Activated CD8-positive, alpha-beta memory T cell treated with anti-CD3 and anti-CD28 coated beads for 36 hours (primary cell): ENCODE data around the gene AMT. TPM values are rescaled to one million over a fixed set of nuclear protein-coding genes. Genes with fewer than 3 reads are reported as not detected.

Experiments
- CTCF ChIA-PET: fragments of 350-600 bp; sonication (Branson Sonifier 250); formaldehyde crosslinking; loops from one replicate; lab custom pipeline; 2021; ENCODE audit warnings: antibody characterized with exemption; lab: Charles Lee
- POLR2A ChIA-PET: fragments of 350-600 bp; sonication (Branson Sonifier 250); formaldehyde crosslinking; loops from one replicate; lab custom pipeline; 2021; ENCODE audit warnings: antibody characterized with exemption; lab: Charles Lee
- total RNA-seq, 2 experiments: library from RNA; stranded (reverse); gene quantifications; one replicate each; pipeline ENCODE4 v1.2.3, GENCODE V29; 2021

AMT gene
- total RNA-seq, 2 experiments from 2014 or later, result 0.99 to 1.5 TPM

GRCh38 chr3:49445391-49445790 lies 23.1 kb upstream of the AMT start:
- CTCF ChIA-PET, result interaction anchor here (0.6 to 8.5 kb wide), 6 partner anchors 16 to 459 kb away, joined by 3 to 44 read pairs (median 4); partner anchors contain the start of genes NICN1 and USP4
- POLR2A ChIA-PET, result no interaction called here

- CTCF ChIA-PET, result no interaction called here
- POLR2A ChIA-PET, result interaction anchor here (0.7 kb wide), 1 partner anchor 327 kb away, joined by 3 read pairs; no protein-coding TSS in a partner anchor
Measured at GRCh38 chr3:49434731-49435130, 12.5 kb upstream of the AMT start.

- ChIA-PET POLR2A (interaction anchor here (0.6 to 1.7 kb wide), 5 partner anchors 11 to 88 kb away, joined by 3 to 12 read pairs (median 8); partner anchors contain the start of genes RHOA and TCTA), CTCF (interaction anchor here (0.7 to 1.4 kb wide), 6 partner anchors 12 to 818 kb away, joined by 3 to 11 read pairs (median 4); partner anchors contain the start of gene USP4)
Measured at GRCh38 chr3:49428752-49429080, 6.4 kb upstream of the AMT start.

- ChIA-PET POLR2A (interaction anchor here (0.7 to 1.5 kb wide), 2 partner anchors 15 to 18 kb away, joined by 3 to 8 read pairs; partner anchors contain the start of genes RHOA and TCTA), CTCF (no interaction called here)
Measured at GRCh38 chr3:49427586-49427985, 5.3 kb upstream of the AMT start.

- ChIA-PET POLR2A (interaction anchor here (1.2 to 1.6 kb wide), 2 partner anchors 9 to 12 kb away, joined by 3 to 6 read pairs; no protein-coding TSS in a partner anchor), CTCF (interaction anchor here (1.5 kb wide), 1 partner anchor 9 kb away, joined by 6 read pairs; no protein-coding TSS in a partner anchor)
Measured at GRCh38 chr3:49424816-49425215, 2.5 kb upstream of the AMT start.

GRCh38 chr3:49421890-49422378 lies 339 bp downstream of the AMT start:
- POLR2A ChIA-PET, result no interaction called here
- CTCF ChIA-PET, result interaction anchor here (1.3 kb wide), 1 partner anchor 82 kb away, joined by 5 read pairs; the partner anchor contains the start of gene USP4

GRCh38 chr3:49417516-49418120 lies 4.7 kb downstream of the AMT start:
- POLR2A ChIA-PET, result interaction anchor here (0.9 to 2.2 kb wide), 2 partner anchors 8 to 11 kb away, joined by 6 to 8 read pairs; partner anchors contain the start of gene NICN1
- CTCF ChIA-PET, result interaction anchor here (2.8 kb wide), 1 partner anchor 11 kb away, joined by 11 read pairs; the partner anchor contains the start of gene NICN1

- ChIA-PET POLR2A (interaction anchor here (0.6 to 2.2 kb wide), 5 partner anchors 9 to 77 kb away, joined by 3 to 8 read pairs (median 4); partner anchors contain the start of genes NICN1 and USP4), CTCF (interaction anchor here (1.7 to 2.8 kb wide), 3 partner anchors 9 to 77 kb away, joined by 5 to 11 read pairs (median 6); partner anchors contain the start of genes NICN1 and USP4)
Measured at GRCh38 chr3:49416867-49417266, 5.4 kb downstream of the AMT start.

GRCh38 chr3:49415931-49416601 lies 6.2 kb downstream of the AMT start:
- CTCF ChIA-PET, result interaction anchor here (1.0 to 2.8 kb wide), 8 partner anchors 9 to 427 kb away, joined by 3 to 13 read pairs (median 6); partner anchors contain the start of genes NICN1 and USP4
- POLR2A ChIA-PET, result interaction anchor here (0.6 to 2.2 kb wide), 7 partner anchors 10 to 76 kb away, joined by 3 to 6 read pairs (median 3); partner anchors contain the start of genes NICN1 and USP4

- POLR2A ChIA-PET, result no interaction called here
Measured at GRCh38 chr3:49414753-49415152, 7.5 kb downstream of the AMT start.

GRCh38 chr3:49413338-49413734 lies 8.9 kb downstream of the AMT start:
- ChIA-PET POLR2A (interaction anchor here (1.3 kb wide), 1 partner anchor 12 kb away, joined by 3 read pairs; no protein-coding TSS in a partner anchor), CTCF (interaction anchor here (2.1 kb wide), 1 partner anchor 74 kb away, joined by 6 read pairs; the partner anchor contains the start of gene USP4)

More at GRCh38 chr3:49414753-49415152, 7.5 kb downstream of the AMT start:
- CTCF ChIA-PET, result interaction anchor here (1.6 to 2.3 kb wide), 2 partner anchors 29 to 35 kb away, joined by 9 to 13 read pairs; no protein-coding TSS in a partner anchor

- POLR2A ChIA-PET, result interaction anchor here (0.6 to 2.5 kb wide), 6 partner anchors 9 to 389 kb away, joined by 3 to 18 read pairs (median 5); partner anchors contain the start of gene USP4
- CTCF ChIA-PET, result interaction anchor here (2.1 kb wide), 1 partner anchor 73 kb away, joined by 6 read pairs; the partner anchor contains the start of gene USP4
Measured at GRCh38 chr3:49412632-49413337, 9.5 kb downstream of the AMT start.

- CTCF ChIA-PET, result interaction anchor here (0.8 to 2.1 kb wide), 3 partner anchors 53 to 320 kb away, joined by 3 to 6 read pairs (median 3); partner anchors contain the start of gene USP4
- POLR2A ChIA-PET, result interaction anchor here (0.6 to 2.5 kb wide), 13 partner anchors 9 to 388 kb away, joined by 3 to 18 read pairs (median 5); partner anchors contain the start of genes DAG1, GPX1, QRICH1 and USP4
Measured at GRCh38 chr3:49411968-49412631, 10.2 kb downstream of the AMT start, which contains the start of the genes RHOA and TCTA. RHOA (minus strand) TSS chr3:49411976; CDS start chr3:49375589, 36,387 bp downstream. TCTA (plus strand) TSS chr3:49412423; CDS start chr3:49412427, 4 bp downstream.

- ChIA-PET POLR2A (interaction anchor here (0.6 to 2.5 kb wide), 12 partner anchors 9 to 318 kb away, joined by 3 to 18 read pairs (median 4); partner anchors contain the start of genes DAG1, GPX1, QRICH1 and USP4), CTCF (interaction anchor here (0.8 to 1.1 kb wide), 2 partner anchors 53 to 320 kb away, joined by 3 read pairs; no protein-coding TSS in a partner anchor)
Measured at GRCh38 chr3:49411535-49411967, 10.7 kb downstream of the AMT start.

- POLR2A ChIA-PET, result interaction anchor here (0.6 to 2.5 kb wide), 8 partner anchors 10 to 290 kb away, joined by 3 to 18 read pairs (median 6); partner anchors contain the start of genes GPX1 and USP4
- CTCF ChIA-PET, result interaction anchor here (1.1 kb wide), 1 partner anchor 52 kb away, joined by 3 read pairs; no protein-coding TSS in a partner anchor
Measured at GRCh38 chr3:49410846-49411534, 11.3 kb downstream of the AMT start.
